ENCODE data around the gene UGGT1.

UGGT1 gene

DNA sequence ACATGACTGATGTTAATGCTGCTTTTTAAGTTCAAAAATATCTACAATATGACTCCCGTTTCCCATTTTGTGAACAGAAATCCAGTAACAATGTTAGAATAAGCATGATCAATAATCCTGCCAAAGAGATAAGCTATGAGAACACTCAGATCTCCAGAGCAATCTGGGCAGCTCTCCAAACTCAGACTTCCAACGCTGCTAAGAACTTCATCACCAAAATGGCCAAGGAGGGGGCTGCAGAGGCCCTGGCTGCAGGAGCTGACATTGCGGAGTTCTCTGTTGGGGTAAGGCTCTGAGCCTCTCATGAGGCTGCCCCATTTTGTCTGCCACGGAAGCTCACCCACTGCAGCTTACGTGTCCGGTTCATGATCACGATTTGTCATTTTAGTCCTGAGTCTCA lies 68.4 kb downstream of the UGGT1 start:
- H3K4me3 ChIP-seq (ENCODE audit: low read depth, low read length): no peak overlapping the region
- TF ChIP-seq, protein P1, sequence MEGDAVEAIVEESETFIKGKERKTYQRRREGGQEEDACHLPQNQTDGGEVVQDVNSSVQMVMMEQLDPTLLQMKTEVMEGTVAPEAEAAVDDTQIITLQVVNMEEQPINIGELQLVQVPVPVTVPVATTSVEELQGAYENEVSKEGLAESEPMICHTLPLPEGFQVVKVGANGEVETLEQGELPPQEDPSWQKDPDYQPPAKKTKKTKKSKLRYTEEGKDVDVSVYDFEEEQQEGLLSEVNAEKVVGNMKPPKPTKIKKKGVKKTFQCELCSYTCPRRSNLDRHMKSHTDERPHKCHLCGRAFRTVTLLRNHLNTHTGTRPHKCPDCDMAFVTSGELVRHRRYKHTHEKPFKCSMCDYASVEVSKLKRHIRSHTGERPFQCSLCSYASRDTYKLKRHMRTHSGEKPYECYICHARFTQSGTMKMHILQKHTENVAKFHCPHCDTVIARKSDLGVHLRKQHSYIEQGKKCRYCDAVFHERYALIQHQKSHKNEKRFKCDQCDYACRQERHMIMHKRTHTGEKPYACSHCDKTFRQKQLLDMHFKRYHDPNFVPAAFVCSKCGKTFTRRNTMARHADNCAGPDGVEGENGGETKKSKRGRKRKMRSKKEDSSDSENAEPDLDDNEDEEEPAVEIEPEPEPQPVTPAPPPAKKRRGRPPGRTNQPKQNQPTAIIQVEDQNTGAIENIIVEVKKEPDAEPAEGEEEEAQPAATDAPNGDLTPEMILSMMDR (IDR thresholded peaks at IDR 0.05; ENCODE audit: low read depth, low read length): no peak

DNA sequence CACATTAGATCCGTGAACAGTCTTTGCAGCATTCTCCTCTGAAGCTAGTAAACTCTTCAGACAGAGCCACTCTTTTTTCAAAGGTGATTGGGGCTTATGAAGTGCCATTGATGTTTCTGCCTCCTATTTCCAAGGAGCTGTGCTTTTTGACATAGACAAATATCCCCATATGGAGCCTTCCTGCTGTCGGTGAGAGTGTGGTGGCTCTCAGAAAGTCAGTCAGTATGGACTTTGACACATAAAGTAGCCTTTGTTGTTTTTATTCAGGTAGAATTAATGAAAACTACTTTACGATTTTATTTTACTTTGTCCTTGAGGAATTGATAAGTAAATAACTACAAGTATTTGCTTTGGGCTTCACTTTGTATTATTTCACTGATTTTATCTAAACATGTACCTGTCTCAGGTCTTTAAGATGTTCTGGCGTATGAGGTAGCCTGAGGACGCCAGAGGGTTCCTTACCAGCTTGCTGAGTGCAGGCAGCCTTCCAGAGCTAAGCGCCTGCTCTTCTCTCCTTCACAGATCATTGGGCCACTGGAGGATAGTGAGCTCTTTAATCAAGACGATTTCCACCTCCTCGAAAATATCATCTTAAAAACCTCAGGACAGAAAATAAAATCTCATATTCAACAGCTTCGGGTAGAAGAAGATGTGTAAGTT lies 69.7 kb downstream of the UGGT1 start:
- TF ChIP-seq, protein P1 (IDR thresholded peaks at IDR 0.05; ENCODE audit: low read depth, low read length): no peak
- no peak overlapping the region for H3K4me3 ChIP-seq (ENCODE audit: low read depth, low read length)

DNA sequence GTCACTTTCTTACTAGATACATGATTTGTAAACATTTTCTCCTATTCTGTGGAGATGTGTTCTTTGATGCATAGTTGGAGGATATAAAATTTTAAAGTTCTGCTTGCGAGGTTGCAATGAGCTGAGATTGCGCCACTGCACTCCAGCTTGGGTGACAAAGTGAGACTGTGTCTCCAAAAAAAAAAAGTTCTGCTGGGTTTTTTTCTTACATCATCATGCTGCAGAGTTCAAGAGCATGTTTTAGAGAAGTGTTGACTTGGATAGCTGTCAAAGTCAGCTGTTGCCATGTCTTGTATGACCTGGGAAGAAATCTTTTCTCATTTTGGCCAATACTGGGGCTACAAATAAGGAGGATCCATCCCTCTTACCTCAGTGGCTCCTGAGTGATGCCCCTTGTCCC lies 71.3 kb downstream of the UGGT1 start:
- H3K4me3 ChIP-seq (ENCODE audit: low read depth, low read length): no peak overlapping the region
- TF ChIP-seq, protein P1 (IDR thresholded peaks at IDR 0.05; ENCODE audit: low read depth, low read length): no peak

DNA sequence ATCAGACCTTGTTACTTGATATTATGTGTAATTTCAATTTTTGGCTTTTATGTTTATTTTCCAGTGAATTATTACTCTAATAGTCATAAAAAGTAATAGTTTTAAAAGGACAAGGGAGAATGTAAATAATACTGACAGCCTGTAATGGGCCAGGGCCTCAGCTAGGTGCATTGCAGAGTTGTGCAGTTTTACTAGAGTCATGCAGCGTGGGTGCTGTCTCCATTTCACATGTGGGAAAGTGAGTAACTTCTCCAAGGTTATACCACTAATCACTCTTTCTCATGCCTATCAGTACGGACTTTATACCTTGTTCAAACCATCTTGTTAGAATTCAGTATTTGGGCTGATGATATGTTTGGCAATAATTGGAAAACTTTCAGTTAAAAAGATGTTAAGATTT lies 73.3 kb downstream of the UGGT1 start:
- H3K4me3 ChIP-seq (ENCODE audit: low read depth, low read length): no peak overlapping the region
- TF ChIP-seq, protein P1 (IDR thresholded peaks at IDR 0.05; ENCODE audit: low read depth, low read length): no peak

GRCh38 chr2:128166746-128167353 lies 75.8 kb downstream of the UGGT1 start:
- TF ChIP-seq, protein P1 (IDR thresholded peaks at IDR 0.05; ENCODE audit: low read depth, low read length): no peak
- no peak overlapping the region for H3K4me3 ChIP-seq (ENCODE audit: low read depth, low read length)

DNA sequence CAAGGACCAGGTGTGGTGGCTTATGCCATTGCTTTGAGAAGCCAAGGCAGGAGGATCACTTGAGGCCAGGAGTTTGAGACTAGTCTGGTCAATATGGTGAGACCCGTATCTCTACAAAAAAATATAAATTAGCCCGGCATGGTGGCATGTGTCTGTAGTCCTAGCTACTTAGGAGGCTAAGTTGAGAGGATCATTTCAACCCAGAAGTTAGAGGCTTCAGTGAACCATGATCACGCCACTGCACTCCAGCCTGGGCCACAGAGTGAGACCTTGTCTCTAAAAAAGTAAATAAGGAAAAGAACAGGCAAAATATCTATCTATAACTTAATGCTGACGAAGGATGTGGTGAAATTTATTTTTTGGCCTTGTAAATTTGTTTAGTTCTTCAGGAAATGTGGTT lies 78.1 kb downstream of the UGGT1 start:
- TF ChIP-seq, protein P1 (IDR thresholded peaks at IDR 0.05; ENCODE audit: low read depth, low read length): no peak
- no peak overlapping the region for H3K4me3 ChIP-seq (ENCODE audit: low read depth, low read length)

DNA sequence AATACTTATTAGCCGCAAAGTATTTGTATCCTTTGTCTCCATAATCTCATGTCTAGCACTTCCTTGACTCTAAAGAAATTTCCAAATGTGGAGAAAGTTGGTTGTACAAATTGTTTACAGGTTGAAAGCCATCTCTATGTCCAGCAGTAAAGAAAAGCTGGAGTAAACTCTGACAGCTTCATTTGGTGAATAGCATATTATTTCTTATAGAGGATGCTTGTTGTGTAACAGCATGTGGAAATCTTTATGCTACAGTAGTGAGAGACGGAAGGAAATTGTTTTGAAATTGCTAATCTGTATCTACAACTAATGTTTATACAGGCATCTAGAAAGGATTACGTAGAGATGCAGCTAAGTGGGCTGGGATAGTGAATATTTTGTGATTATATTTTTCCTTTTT lies 78.5 kb downstream of the UGGT1 start:
- no peak overlapping the region for H3K4me3 ChIP-seq (ENCODE audit: low read depth, low read length)
- TF ChIP-seq, protein P1 (IDR thresholded peaks at IDR 0.05; ENCODE audit: low read depth, low read length): no peak

Data from WI38 (cell line).